GM06990 (cell line): Measurements from ENCODE around the gene TOR3A.

Experiments
- DNase-seq: peaks from one replicate; pipeline ENCODE4 v3.0.0-alpha.2; 2011; ENCODE audit not compliant: insufficient read length; ENCODE audit errors: extremely low read depth
- H3K27me3 ChIP-seq: replicated peaks from 2 replicates; pipeline ENCODE4 v1.6.0; 2011; ENCODE audit warnings: low read length; ENCODE audit not compliant: control insufficient read depth, insufficient read depth
- H3K36me3 ChIP-seq: 2 replicates; pipeline ENCODE4 v1.5.1; 2011; ENCODE audit warnings: low read length; ENCODE audit not compliant: control insufficient read depth, insufficient read depth
- H3K4me3 ChIP-seq: replicated peaks from 2 replicates; pipeline ENCODE4 v1.5.1; 2011; ENCODE audit warnings: low read depth, mild to moderate bottlenecking, control low read depth, low read length
- CTCF ChIP-seq: IDR thresholded peaks from 2 replicates; pipeline ENCODE4 v1.5.1; 2011; ENCODE audit warnings: low read length, control low read depth, mild to moderate bottlenecking, inconsistent platforms; ENCODE audit not compliant: insufficient read depth, poor library complexity, severe bottlenecking

TOR3A gene

GRCh38 chr1:179090522-179090921 lies 8.7 kb downstream of the TOR3A start:
- Histone ChIP-seq H3K4me3 (no peak overlapping the region), H3K36me3 (peaks cover 50% of the 10 kb centered on the region), H3K27me3 (no peaks in the 10 kb centered on the region)
- no peak for TF ChIP-seq CTCF
- DNase-seq: no peak

GRCh38 chr1:179090923-179091322 lies 9.1 kb downstream of the TOR3A start:
- no peaks in the 10 kb centered on the region for H3K27me3 ChIP-seq
- no peak overlapping the region for H3K4me3 ChIP-seq
- TF ChIP-seq CTCF: no peak
- DNase-seq: no peak
- H3K36me3 ChIP-seq: peaks cover 46% of the 10 kb centered on the region

DNA sequence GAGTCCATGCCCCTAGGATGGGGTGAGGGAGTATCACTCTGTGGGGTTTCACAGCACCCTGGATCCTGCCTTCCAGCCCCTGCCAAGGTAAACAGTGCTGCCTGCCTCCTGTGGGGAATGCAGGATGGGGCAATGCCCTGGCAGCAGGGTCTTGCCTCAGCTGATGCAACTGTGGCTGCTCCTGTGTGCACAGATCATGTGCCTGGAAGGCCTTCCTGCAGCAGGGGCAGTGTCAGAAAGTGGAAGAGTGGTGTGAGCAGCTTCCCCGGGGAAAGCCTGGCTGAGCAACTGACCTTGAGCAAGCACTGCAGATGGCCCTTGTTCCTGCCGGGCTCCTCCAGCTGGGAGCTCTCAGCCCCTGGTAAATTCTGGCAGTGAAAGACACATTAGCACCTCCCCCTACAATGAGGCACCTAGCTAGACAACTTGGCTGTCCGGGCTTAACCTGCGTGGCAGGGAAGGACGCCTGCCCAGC lies 9.9 kb downstream of the TOR3A start:
- DNase-seq: no peak
- H3K4me3 ChIP-seq: no peak overlapping the region
- no peak for TF ChIP-seq CTCF
- peaks cover 46% of the 10 kb centered on the region for H3K36me3 ChIP-seq
- no peaks in the 10 kb centered on the region for H3K27me3 ChIP-seq

DNA sequence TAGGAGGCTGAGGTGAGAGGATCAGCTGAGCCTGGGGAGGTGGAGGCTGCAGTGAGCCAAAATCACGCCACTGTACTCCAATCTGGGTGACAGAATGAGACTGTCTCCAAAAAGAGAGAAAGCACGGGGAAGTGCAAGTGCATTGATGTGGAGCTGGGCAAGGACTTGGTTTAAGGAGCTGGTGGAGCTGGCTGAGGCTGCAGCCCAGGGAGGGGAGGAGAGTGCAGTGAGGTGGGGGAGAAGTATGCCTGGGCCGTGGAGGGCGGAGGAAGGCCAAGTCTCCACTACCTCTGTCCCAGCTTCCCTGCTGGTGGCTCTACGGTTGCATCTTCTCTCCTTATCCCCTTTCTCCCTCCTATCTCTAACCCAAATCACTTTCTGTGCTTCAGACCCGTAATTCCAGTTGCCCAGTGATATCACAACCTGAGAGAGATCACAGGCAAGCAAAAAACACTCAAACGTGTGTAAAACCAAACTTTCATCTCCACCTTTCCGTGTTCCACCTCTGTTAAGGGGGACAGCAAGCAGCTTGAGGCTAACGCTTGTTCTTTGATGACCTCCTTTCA lies 11.1 kb downstream of the TOR3A start:
- peaks cover 43% of the 10 kb centered on the region for H3K36me3 ChIP-seq
- no peak overlapping the region for H3K4me3 ChIP-seq
- no peak for TF ChIP-seq CTCF
- no peaks in the 10 kb centered on the region for H3K27me3 ChIP-seq
- no peak for DNase-seq

- TF ChIP-seq CTCF: no peak
- DNase-seq: no peak
- Histone ChIP-seq H3K27me3 (no peaks in the 10 kb centered on the region), H3K4me3 (no peak overlapping the region), H3K36me3 (peaks cover 36% of the 10 kb centered on the region)
Observed at GRCh38 chr1:179094818-179095217, 12.9 kb downstream of the TOR3A start.

GRCh38 chr1:179095377-179095776 lies 13.5 kb downstream of the TOR3A start:
- TF ChIP-seq CTCF: no peak
- Histone ChIP-seq H3K4me3 (no peak overlapping the region), H3K36me3 (peaks cover 34% of the 10 kb centered on the region), H3K27me3 (no peaks in the 10 kb centered on the region)
- no peak for DNase-seq
